Suppressor macrophage (primary cell): ENCODE data around the gene POLR2H.

Experiments used
- DNase-seq, 4 experiments: peaks; one replicate each; pipeline ENCODE4 v3.0.0-alpha.2; 2020 to 2022

The POLR2H gene

DNA sequence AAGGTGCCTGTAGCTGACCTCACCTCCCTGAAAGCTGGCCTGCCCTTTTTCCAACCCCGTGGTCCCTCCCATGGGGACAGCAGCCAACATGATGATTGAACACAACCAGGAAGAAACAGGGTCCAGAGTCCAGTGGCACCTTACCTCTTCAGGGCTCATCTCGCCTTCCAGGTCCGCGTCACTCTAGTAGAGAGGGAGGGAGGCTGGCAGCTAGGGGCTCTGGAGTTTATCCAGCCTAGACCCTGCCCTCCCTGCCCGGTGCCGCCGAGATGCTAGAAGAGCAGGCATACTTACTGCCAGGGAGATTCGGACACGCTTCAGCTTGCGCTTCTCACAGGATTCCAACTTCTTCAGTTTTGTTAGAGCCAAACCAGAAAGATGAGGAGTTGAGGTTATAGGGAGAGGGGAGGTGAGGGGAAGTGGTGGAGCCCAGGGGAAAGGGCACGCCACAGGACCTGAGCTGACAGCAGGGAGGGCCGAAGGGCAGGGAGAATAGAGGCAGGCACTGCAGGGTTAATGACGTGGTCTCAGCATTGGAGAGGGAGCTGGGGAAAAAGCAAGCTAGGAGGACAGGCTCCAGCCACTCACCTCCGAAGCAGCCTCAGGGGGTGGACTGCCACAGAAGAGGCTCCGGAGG lies 9.2 kb upstream of the POLR2H start:
- DNase-seq = no peak

DNA sequence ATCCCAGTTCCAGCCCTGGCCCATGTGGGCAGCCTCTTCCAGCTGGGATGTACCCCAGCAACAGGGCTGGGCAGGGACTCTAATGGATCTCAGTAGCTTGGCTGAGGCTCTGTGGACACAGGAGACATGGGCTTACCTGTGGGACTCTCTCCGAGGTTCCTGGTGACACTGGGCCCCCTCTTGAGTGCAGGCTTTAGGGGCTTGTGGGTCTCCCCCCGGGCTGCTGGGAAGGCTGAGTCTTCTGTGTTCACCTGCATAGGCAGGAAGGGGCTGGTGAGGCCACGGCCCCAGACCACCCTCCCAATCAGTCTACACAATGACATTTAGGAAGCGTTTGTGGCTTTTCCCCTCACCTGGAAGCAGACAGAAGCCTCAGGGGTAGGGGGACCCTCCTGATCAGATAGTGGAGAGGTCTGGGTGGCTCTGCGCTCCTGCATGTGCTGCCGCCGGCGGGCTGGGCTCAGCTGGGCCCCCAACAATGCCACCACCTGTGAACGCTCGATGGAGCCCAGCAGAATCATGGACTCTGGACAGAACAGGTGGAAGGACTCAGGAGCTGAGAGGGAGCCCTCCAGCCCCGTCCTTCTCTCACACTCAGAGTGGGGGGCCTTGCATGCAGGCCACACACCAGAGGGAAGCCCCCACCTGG lies 8.5 kb upstream of the POLR2H start:
- DNase-seq = no peak

DNA sequence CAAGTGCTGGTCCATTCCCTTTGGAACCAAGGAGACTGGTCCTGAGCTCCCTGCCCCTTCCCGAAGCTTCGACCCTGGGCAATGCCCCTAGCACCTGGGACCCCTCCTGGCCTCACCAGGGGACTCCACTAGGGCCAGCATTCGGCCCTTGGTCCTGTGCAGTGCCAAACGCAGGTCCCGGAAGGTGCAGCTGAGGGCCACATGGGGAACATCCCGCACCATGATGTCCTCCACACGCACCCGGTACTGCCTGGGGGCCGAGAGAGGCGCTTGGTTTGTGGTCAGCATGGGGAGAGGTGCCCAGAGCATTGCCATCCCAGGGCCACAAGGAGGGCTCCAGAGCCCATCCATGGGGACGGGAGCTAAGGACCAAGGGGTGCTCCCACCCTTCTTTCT lies 8.0 kb upstream of the POLR2H start:
- no peak for DNase-seq

DNA sequence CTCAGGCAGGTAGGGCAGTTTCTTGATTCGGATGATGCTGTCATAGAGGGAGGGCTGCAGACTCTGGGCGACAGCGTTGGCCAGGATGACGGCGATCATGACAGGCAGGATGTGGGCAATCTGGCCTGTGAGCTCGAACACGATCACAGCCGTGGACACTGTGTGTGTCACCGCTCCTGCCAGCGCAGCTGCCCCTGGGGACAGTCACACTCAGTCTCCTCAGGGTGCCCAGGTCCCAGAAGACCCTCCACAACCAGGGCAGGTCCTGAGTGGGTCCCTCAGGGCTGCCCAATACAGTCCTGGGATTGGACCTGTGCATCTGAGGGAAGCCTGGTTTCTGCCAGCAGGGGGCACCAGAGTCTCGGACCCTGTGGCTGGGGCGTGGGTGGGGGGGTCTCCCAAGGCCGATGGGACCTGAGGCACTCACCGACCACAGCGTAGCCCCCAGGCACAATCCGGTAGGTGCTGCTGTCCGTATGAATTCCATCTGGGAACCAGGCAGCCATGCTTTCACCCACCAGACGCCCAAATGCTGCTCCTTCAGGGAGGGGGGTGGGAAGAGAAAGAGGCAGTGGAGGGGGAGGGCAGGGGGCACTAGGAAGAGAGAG lies 7.3 kb upstream of the POLR2H start:
- DNase-seq = peak; percentile 29 to 76 (median 50)

DNA sequence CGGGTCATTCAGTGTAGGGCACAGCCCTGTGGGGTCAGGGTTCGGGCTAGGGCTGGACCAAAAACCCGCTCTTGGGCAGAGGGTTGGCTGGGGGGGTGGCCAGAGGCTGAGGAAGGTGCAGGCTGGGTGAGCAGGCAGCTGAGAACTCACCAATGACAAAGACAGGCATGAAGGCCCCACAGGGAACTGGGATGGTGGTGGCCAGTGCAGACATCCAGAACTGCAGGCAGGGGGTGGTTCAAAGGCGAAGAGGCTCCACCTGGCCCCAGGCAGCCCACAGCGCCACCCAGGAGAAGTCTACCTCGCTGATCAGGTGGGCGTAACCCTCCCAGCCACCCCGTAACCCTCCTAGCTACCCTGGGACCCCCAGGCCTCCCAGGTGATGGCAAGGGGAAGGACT lies 6.8 kb upstream of the POLR2H start:
- DNase-seq = no peak

DNA sequence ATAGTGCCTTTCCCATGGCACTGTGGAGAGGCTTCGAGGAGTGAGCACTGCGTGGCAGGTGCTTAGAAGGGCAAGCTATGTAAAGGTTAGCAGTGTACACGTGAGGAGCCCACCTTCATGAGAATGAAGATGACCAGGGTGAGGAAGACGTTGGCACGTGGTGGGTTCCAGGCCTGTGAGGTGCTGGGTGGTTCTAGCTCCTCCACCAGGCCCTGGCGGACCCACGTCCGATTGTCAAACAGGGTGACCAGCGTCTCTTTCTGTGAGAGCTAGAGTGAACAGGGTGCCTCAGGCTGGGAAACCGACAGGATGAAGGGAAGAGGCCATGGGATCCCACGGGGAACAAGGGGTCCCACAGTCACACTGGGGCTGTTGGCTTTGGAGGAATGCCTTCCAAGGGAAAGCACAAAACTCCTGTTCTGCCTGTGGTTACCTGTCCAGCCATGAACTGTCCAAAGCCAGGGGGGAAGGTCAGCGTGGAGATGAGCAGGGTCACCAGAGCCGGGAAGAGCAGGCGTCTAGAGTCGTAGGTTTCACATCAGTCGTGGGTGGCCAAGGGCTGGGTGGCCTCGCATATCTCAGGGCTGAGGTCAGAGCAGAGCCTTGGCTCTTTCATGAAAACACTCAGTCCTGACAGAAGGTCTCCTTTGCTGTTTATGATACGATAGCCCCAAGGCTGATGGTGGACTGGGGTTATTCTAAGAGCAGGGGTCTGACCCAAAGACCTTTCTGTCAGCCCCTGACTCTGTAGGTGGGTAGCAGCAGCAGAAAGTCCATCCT lies 6.1 kb upstream of the POLR2H start:
- no peak for DNase-seq

DNA sequence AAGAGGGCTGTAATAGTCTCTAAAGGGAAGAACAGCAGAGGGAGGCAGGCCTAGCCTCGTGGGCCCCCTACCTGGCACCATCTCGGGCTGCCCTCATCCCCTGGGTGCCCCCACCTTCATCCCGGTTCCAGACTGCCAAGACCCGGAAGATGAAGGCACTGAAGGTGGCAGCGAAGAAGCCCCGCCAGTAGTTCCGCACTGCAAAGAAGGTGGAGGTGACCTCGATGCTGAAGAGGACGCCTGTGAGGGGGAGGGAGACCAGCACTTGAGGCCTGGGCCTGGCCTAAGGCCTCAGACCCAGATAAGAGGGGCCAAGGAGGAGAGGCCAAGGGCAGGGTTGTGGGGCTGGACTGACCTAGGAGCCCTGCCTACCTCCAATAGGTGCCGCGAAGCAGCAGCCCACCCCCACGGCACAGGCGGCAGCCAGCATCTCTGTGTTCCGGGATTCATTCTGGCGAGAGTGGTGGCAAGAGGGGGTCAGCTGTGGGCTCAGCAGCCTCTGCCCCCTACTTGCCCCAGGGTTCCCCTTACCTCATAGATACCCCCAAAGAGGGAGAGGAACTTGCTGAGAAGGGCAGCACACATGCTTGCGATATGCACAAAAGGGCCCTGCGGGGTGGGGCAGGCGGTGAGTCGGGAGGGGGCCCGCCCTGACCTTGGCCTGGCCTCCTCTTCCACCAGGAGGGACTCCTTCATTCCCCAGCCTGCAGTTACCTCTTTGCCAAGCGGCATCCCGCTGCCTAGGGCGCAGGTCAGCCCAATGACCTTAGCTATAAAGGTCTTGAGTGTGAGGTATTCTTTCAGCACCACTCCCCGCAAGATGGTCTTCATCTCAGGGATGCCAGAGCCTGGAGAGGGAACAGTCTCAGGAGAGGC lies 4.0 kb upstream of the POLR2H start:
- no peak for DNase-seq

DNA sequence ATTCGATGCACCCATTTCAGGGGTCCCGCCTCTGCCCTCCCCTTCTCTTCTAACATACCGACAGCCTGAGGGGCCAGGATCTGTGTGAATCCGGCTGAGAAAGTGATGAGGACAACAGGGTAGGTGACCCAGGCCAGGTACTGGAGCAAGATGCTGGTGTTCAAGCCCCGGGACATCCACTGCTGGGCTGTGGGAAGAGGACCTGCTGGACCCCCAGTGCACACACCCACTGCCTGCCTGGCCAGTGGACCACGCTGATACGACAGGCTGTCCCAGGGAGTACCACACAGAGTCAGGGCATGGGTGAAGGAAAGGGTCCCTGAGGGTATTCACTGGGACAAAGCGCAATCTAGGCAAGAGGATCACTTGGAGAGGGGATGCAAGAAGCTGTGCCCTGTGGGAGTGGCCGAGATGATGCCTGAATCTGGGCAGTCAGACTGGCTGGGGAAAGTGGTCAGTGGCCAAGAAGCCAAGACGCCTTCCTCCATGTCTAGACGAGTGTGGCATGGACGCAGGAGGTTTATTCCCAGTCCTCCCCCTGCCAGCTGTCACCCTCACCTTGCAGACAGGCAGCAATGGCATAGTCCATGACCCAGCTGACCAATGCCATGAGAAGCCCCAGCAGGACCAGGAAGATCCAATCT lies 3.3 kb upstream of the POLR2H start:
- DNase-seq = no peak

DNA sequence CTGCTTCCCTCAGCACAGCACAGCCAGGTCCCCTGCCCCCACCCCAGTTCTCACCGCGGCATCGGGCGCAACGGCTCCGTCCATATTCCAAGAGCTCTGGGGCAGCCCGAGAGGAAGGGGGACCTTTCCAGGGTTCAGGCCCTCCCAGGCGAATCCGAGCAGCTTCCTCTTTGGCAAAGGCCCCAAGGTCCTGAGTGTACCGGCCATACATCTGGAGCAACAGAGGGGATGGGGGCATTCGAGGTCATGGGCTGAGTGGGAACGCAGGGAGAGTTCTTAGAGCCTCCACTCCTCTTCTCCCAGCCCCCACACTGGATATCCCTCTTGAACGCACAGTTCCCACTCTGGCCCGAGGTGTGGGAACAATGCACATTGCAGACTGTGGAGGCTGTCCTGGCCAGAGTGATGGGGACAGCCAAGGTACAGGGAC lies 2.6 kb upstream of the POLR2H start:
- no peak for DNase-seq

DNA sequence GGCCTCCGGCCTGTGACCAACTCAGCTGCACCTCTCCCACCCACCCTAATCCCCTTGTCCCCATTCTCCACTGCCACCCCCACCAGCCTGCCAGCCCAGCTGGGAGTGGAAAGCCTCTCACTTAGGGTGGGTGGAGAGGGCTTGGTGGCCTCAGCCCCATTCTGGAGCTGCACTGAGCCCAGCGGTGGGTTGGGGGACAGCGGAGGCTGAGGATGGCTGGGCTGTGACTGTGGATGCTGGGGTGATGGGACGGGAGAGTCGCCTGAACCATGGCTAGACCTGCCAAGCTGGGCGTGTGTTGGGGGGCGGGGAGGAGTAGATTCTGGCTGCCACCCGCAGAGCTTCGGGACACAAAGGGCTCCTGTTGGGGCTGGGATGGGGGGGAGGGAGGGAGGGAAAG lies 1.9 kb upstream of the POLR2H start:
- no peak for DNase-seq

DNA sequence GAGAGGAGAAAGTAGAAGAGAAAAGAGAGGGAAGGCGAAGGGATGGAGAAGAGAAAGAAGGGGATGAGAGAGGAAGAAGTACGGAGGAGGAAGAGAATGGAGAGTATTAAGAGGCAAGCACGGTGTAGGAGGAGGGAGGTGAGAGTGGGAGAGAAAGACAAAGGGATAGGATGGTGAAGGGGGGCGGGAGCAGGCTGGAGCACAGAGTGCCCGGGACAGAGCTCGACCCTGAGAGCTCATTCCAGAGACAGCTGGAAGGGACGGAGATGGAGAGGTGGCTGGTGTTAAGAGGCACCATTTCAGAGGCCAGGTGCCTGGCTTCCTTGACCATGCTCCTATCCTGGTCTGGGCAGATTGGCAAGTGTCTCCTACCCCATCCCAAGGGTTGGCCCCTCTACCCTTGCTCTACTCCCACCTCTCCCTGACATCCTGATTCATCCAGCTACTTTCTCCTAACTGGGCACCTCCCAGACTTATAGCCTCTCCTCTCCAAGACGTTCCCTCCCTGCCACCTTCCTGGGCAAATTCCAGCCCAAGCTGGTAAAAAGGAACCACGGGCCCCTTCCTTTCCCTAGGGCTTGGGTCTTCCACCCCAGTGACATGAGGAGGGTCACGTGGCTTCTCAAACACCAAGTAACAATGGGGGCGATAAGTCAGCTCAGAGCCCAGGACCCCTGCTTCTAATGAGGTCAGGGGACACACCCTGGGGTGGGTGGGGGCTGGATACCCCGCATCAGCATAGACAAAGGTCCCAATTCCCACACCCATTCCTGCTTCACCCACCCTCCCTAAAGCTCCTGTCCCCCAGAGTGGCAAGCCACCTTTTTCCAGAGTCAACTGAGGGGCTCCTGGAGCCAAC lies 1.2 kb upstream of the POLR2H start:
- DNase-seq = no peak

DNA sequence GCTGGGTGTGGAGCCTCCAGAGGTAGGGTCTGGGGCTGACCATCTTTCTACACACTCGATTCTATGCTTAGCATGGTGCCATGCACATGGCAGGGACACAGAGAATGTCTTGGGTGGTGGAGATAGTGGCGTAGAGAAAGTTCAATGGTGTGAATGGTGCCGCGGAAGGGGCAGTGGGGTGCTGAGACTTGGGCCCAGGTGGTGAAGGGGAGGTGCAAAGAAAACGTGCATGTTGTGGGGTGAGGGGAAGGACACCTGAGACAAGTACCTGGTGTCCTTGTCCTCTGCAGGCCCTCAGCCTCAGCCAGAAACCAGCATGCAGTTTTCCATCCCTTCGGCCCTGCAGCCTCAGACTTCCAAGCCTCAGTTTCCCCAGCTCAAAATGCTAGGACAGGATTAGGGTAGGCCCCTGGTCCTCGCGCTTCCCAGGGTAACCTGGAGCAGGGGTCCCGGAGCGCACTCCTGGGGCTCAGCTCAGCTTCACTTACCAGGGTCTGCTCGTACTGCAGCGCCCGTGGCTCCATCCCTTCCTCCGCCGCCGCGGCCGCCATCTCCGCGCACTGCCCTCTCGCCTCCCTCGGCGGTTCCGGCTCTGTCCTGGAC lies 480 bp upstream of the POLR2H start:
- no peak for DNase-seq

DNA sequence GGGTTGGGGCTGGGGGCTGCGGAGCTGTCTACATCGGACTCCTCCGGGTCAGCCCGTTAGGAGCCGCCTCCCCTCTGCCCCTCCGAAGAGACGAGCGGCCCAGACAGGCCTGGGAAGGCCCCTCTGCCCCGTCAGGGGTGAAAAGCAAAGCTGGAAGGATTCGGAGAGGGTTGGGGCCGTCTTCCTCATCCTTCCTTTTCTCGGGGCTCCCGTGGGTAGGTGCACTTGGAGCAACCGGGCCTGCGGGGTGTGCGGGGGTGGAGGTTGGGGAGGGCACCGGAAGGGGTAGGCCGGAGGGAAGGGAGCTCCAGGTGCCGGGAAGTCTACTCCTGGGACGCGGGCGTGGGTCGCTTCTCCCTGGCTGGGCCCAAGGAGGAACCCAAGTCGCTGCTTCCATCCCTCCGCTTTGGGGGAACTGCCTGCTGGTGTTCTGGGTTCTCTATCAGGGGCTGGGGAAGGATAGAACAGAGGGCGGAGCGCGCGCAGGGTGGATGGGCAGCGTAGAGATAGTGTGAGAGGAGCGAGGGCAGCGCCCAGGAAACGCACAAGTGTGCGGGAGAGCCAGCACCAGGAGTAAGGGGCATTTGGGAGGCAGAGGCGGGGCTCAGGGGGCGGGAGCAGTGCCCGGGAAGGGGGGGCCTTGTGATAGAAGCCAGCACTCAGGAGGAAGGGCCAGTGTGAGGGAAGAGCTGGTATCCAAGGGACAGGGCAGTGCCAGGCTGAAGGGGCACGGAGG lies 590 bp downstream of the POLR2H start:
- peak; percentile 24 to 74 (median 64) for DNase-seq

DNA sequence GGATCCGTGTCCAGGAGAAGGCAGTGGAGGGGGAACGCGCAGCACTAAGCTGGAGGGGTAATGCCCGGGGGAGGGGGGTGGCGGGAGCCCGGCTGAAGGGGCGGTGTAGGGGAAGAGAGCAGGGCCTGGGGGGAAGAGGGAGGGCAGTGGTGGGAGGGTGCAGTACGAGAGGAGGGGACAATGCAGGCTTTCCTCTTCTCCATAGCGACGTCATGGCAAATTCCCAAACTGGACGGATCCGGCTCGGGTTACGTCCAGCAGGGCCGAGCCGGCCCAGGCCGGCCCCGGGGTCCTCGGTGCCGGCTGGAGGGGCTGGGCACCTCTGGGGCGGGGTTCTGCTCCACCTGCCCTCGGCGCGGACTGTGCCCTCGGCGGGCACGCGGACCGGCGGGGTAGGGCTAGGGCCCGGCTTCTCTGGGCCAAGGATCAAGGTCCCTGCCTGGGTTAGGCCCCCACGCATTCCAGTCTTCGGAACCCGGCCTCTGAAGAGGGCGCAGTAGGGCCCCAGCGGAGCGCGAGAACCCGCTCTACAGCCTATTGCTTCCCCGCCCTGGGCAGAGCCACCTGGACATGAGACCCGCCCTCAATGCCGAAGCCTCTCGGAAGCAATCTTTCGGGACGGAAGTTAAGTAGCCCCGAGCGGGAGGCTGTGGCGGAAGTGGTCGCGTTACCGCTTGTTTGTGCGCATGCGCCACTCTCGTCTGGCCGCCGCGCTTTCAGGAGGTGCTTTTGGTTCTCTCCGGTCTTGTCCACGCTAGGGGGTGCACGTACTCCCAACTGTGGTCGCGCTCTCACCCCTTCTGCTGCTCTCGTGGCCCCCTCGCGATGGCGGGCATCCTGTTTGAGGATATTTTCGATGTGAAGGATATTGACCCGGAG lies 1.4 kb downstream of the POLR2H start:
- DNase-seq = peak; percentile 97 to 99 (median 98)

DNA sequence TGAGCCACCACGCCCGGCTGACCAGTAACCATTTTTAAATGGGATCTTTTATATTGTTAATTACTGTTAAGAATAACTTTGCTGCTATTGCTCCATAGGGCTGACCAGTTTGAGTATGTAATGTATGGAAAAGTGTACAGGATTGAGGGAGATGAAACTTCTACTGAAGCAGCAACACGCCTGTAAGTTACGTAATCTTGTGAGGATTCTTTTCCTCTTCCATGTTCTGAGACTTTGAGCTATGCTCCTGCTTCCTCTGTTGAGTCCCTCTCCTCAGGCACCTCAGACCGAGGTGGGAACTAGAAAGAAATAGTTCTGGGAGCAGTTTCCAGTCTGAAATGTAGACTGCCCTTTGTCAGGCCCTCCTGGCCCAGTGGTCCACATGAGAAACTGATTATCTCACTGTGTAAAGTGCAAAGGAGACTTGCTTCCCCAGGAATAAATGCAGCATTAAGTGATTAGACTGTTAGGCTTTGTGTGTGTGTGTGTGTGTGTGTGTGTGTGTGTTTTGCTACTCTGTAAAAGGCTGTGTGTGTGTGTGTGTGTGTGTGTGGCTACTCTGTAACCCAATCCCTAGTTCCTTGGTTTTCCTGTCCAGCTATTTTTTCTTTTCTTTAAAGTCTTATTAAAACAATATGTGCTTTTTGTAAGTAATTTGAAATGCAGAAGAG lies 5.2 kb downstream of the POLR2H start:
- DNase-seq = no peak

DNA sequence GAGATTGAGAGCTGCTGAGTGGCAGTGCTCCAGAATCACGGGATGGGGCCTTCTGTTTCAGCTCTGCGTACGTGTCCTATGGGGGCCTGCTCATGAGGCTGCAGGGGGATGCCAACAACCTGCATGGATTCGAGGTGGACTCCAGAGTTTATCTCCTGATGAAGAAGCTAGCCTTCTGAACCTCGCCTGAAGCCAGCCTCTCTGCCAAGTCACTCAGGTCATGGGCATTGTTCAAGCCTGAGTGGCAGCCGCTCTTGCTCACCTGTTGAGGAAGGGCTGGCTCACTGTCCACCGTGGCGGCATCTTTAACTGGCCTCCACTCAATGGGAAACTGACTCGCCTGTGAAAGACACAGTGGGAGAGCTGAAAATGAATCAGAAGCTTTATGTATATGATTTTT lies 6.6 kb downstream of the POLR2H start:
- DNase-seq = no peak

DNA sequence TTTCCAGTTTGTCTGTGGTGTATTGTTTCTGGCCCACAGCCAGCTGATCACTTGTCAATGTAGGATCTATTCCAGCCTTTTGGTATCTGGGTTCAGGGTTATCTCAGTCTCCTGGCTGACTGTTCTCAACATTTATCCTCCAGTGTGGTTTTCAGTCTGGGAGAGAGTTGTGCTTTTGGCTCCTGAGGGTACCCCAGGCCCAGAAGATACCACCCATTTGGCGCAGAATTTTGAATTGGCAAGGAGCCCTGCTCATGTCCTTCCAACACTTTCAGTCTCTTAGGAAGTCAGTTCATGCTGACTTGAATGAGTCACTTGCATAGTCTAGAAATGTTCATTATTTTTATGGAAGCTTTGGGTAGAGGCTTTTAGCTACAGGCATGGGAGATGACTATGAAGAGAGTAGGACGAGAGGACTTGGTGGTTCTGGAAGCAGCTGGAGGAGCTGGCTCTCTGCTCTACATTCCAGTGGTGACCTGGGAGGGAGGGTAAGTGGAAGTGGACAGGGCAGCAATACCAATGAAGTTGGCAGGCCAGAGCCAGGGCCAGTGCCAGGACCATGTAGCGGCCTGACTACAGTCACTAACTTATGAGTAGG lies 7.2 kb downstream of the POLR2H start:
- DNase-seq = no peak

DNA sequence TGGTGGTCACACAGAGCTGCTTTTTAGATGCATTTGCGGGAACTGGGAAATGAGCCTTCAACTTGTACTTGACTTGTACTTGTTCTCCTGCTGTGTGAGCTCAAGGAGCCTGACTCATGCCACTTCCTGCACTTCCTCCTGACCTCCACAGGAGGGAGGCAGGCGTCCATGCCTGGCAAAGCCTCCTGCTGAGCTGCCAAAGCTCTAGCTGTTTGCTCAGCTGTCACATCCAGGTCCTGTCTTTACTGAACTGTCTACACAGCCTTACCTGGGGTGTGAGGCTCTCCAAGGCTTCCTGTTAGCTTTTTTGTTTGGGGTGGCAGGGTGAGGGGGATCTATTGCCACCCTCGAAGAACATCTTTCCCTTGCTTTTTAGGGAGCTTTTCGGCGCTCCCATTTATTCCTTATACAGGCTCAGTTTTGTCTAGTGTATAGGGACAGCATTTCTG lies 10.1 kb downstream of the POLR2H start:
- peak; percentile 78 to 92 (median 89) for DNase-seq
